Activated CD8-positive, alpha-beta memory T cell treated with anti-CD3 and anti-CD28 coated beads, Interleukin-2, amount 10 ng/mL, durations not matched to agents 7 days and 5 days (primary cell): Measurements from ENCODE around the gene VPS33B. TPM values are rescaled to one million over a fixed set of nuclear protein-coding genes. Genes with fewer than 3 reads are reported as not detected.
"Not testable (repeated sequence)": the region's sequence is repeated elsewhere in the genome, so short reads cannot be mapped to it uniquely, and the experiment has no call there.

Experiments
- ATAC-seq: fragments of 150-1000 bp; cut with Tn5 transposase; one replicate; pipeline ENCODE4 v1.10.0; 2021; ENCODE audit warnings: moderate library complexity
- CTCF ChIA-PET: fragments of 350-600 bp; sonication (Branson Sonifier 250); formaldehyde crosslinking; loops from one replicate; lab custom pipeline; 2021; ENCODE audit warnings: antibody characterized with exemption; lab: Charles Lee
- DNase-seq: peaks from one replicate; pipeline ENCODE4 v3.0.0-alpha.2; 2020
- H3K27ac Mint-ChIP-seq: one replicate; pipeline ENCODE4 v1.8.0; 2021; ENCODE audit warnings: mild to moderate bottlenecking, mixed read lengths
- H3K27me3 Mint-ChIP-seq: one replicate; pipeline ENCODE4 v1.8.0; 2021; ENCODE audit warnings: mixed read lengths
- H3K36me3 Mint-ChIP-seq: one replicate; pipeline ENCODE4 v1.8.0; 2021; ENCODE audit warnings: mild to moderate bottlenecking, mixed read lengths
- H3K4me1 Mint-ChIP-seq: one replicate; pipeline ENCODE4 v1.8.0; 2021; ENCODE audit warnings: mixed read lengths
- H3K4me3 Mint-ChIP-seq: one replicate; pipeline ENCODE4 v1.8.0; 2021; ENCODE audit warnings: mild to moderate bottlenecking, moderate library complexity, mixed read lengths
- H3K9me3 Mint-ChIP-seq: one replicate; pipeline ENCODE4 v1.8.0; 2022; ENCODE audit warnings: low read depth, mixed read lengths
- total RNA-seq, 2 experiments: library from RNA; stranded (reverse); gene quantifications; one replicate each; pipeline ENCODE4 v1.2.3, GENCODE V29; 2021

Gene VPS33B
- total RNA-seq, 2 experiments from 2014 or later, result 19.5 to 24.1 TPM

DNA sequence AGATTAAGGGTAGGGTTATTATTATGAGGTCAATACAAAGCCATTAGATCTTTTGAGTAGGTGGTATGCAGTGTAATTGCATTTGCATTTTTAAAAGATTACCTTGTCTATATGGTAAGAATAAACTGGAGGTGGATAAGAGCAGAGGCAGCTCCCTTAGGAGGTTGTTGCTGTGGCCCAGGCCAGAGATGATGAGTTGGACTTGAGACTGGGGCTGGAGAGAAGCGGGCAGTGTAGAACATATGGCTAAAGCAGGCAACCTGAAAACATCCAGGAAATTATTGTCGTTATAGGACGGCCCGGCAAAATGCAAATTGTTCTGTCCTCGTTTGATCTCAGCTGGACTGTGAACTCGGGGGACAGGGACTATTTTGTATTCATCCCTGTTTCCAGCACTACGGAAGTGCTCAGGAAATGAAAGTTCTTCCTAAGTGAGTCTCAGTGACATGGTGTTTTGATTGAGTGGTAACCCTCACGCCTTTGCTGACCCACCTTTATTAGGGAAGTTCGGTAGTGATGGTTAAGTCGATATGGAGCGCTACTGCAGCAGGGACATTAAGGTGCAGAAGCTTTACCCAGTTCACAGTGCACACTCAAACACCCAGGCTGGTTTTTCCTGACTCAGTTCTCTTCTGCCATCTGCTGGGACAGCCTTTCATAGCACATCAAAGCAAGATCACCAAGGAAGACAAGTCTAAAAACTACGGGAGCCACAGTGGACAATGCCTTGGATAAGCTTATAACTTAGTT, 27.2 kb upstream of the VPS33B start:
- H3K27me3 Mint-ChIP-seq, result peaks cover 40% of the 10 kb centered on the region
- H3K4me1 Mint-ChIP-seq, result peaks cover 25% of the 10 kb centered on the region
- peak; percentile 79 for DNase-seq
- ATAC-seq, result peak; percentile 92
- H3K27ac Mint-ChIP-seq, result no peak overlapping the region
- H3K4me3 Mint-ChIP-seq, result no peak overlapping the region
- H3K36me3 Mint-ChIP-seq, result no peaks in the 10 kb centered on the region
- no peaks in the 10 kb centered on the region for H3K9me3 Mint-ChIP-seq
- CTCF ChIA-PET, result interaction anchor here (0.7 to 2.5 kb wide), 28 partner anchors 10 to 657 kb away, joined by 3 to 28 read pairs (median 5); partner anchors contain the start of genes HDDC3, MAN2A2, SV2B and UNC45A

GRCh38 chr15:91047545-91048199, 25.3 kb upstream of the VPS33B start:
- Mint-ChIP-seq H3K9me3 (no peaks in the 10 kb centered on the region), H3K4me1 (peaks cover 25% of the 10 kb centered on the region), H3K27me3 (peaks cover 27% of the 10 kb centered on the region), H3K27ac (no peak overlapping the region), H3K4me3 (no peak overlapping the region), H3K36me3 (no peaks in the 10 kb centered on the region)
- CTCF ChIA-PET, result no interaction called here
- DNase-seq, result no peak
- ATAC-seq, result peak; percentile 27

GRCh38 chr15:91046056-91046455, 23.7 kb upstream of the VPS33B start:
- not testable (repeated sequence) for DNase-seq, H3K36me3 Mint-ChIP-seq, H3K27ac Mint-ChIP-seq, H3K4me3 Mint-ChIP-seq, H3K9me3 Mint-ChIP-seq, ATAC-seq
- CTCF ChIA-PET, result interaction anchor here (0.6 to 1.4 kb wide), 2 partner anchors 90 to 151 kb away, joined by 3 to 5 read pairs; no protein-coding TSS in a partner anchor
- Mint-ChIP-seq H3K27me3 (peaks cover 11% of the 10 kb centered on the region), H3K4me1 (peaks cover 25% of the 10 kb centered on the region)

GRCh38 chr15:91045065-91045464, 22.7 kb upstream of the VPS33B start:
- ATAC-seq (no peak), DNase-seq (no peak)
- Mint-ChIP-seq H3K27ac (no peak overlapping the region), H3K27me3 (peaks cover 8% of the 10 kb centered on the region), H3K9me3 (no peaks in the 10 kb centered on the region), H3K4me3 (no peak overlapping the region), H3K36me3 (no peaks in the 10 kb centered on the region), H3K4me1 (peaks cover 25% of the 10 kb centered on the region)
- CTCF ChIA-PET, result interaction anchor here (0.9 to 1.4 kb wide), 2 partner anchors 12 to 89 kb away, joined by 3 to 5 read pairs; no protein-coding TSS in a partner anchor

DNA sequence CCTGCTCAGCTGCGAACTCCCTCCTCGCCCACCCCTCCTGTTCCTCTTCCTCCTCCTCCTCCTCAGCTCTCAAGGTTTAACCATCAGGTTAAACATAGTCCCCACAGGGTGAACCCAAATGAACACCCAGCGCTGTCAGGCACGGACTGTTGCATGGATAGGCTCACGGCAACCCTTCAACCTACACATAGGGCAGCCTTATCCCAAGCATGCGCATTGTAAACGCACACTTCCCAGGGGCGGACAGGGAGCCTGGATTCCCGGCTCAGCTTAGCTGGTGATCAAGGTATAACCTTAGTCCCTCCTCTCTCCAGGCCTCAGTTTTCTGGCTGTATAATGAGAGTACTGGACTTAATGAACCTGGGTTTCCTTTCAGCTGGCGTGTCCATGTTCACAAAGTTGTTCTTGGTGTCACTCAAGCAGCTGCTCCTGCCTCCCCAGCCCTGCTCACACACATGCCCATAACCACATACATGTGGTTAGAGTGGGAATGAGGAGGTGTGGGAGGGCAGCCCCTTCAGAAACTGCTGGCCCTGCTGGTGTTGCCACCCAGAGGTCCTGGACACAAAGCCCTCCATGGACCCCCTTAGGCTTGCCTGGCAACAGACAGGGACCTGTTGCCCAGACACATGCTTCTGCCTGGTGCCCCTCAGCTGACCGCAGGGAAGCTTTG, 20.9 kb upstream of the VPS33B start:
- DNase-seq (no peak), ATAC-seq (no peak)
- Mint-ChIP-seq H3K4me3 (no peak overlapping the region), H3K27ac (no peak overlapping the region), H3K4me1 (peaks cover 13% of the 10 kb centered on the region), H3K9me3 (no peaks in the 10 kb centered on the region), H3K36me3 (no peaks in the 10 kb centered on the region), H3K27me3 (no peaks in the 10 kb centered on the region)
- CTCF ChIA-PET, result interaction anchor here (1.0 to 1.1 kb wide), 2 partner anchors 10 kb away, joined by 3 to 5 read pairs; no protein-coding TSS in a partner anchor

DNA sequence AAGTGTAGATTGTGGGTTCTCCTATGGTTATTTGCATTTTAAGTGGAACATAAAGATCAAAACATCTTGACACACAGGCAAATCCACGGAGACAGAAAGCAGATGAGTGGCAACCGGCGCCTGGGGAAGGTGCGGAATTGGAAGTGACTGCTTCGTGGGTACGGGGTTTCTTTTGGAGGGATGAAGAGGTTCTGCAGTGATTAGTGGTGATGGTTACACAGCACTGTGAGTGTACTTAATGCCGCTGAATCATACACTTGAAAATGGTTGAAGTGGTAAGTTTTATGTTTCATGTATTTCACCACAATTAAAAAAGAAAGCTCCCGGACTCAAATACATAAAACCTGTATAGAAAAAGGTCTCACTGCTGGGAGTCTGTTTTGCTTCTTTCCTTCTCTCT, 18.5 kb upstream of the VPS33B start:
- ATAC-seq (no peak), DNase-seq (no peak)
- no peaks in the 10 kb centered on the region for H3K9me3 Mint-ChIP-seq
- peaks cover 16% of the 10 kb centered on the region for H3K27me3 Mint-ChIP-seq
- no peak overlapping the region for H3K4me3 Mint-ChIP-seq
- no peaks in the 10 kb centered on the region for H3K4me1 Mint-ChIP-seq
- H3K36me3 Mint-ChIP-seq, result no peaks in the 10 kb centered on the region
- H3K27ac Mint-ChIP-seq, result no peak overlapping the region
- CTCF ChIA-PET, result interaction anchor here (1.6 to 1.7 kb wide), 2 partner anchors 15 to 84 kb away, joined by 4 to 5 read pairs; no protein-coding TSS in a partner anchor

DNA sequence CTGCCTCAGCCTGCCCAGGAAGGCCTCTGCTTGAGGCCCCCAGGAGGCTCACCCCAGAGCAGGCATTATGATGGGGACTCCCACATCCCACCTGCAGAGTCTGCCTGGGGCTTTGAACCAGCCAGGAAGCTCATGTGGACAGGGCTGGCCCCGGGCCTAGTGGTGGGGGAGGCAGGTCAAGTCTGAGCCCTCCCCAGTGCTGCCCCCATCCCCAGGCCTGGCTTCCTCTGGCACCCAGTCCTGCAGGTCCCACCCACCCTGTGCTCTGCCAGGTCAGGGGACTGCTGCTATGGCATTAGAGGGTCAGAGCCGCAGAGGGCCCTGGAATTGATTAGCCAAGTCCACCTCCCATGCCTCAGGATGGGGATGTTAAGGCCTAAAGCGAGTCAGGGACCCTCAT, 17.6 kb upstream of the VPS33B start:
- CTCF ChIA-PET, result interaction anchor here (0.6 to 1.4 kb wide), 2 partner anchors 10 to 145 kb away, joined by 3 to 5 read pairs; no protein-coding TSS in a partner anchor
- no peak for ATAC-seq
- no peak for DNase-seq
- H3K27me3 Mint-ChIP-seq, result peaks cover 16% of the 10 kb centered on the region
- H3K27ac Mint-ChIP-seq, result no peak overlapping the region
- H3K36me3 Mint-ChIP-seq, result no peaks in the 10 kb centered on the region
- H3K9me3 Mint-ChIP-seq, result no peaks in the 10 kb centered on the region
- H3K4me3 Mint-ChIP-seq, result no peak overlapping the region
- H3K4me1 Mint-ChIP-seq, result no peaks in the 10 kb centered on the region

- no peak overlapping the region for H3K27ac Mint-ChIP-seq
- H3K9me3 Mint-ChIP-seq, result no peaks in the 10 kb centered on the region
- ATAC-seq (peak; percentile 85), DNase-seq (peak; percentile 76)
- H3K27me3 Mint-ChIP-seq, result peaks cover 19% of the 10 kb centered on the region
- H3K36me3 Mint-ChIP-seq, result no peaks in the 10 kb centered on the region
- H3K4me1 Mint-ChIP-seq, result peaks cover 6% of the 10 kb centered on the region
- CTCF ChIA-PET, result interaction anchor here (0.8 to 2.3 kb wide), 28 partner anchors 9 to 1338 kb away, joined by 3 to 24 read pairs (median 4); partner anchors contain the start of genes HDDC3, PRC1, RCCD1 and UNC45A
- no peak overlapping the region for H3K4me3 Mint-ChIP-seq
Measured at GRCh38 chr15:91032919-91033803, 10.8 kb upstream of the VPS33B start.

DNA sequence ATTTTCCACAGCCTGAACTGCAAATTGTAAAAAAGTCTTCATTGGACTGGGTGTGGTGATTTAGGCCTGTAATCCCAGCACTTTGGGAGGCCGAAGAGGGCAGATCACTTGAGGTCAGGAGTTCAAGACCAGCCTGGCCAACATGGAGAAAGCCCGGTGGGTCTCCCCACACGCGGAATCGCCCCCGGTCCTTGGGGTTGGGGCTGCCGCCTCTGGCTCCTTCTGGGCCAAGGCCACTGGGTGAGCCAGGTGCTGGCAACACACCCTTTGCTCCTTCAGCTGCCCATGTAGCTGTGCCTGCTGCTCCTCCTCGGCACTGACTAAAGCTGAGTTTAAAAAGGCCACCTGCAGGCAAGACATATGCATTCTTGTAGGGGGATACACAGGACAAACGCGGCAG, 9.4 kb upstream of the VPS33B start:
- Mint-ChIP-seq H3K36me3 (no peaks in the 10 kb centered on the region), H3K27ac (no peak overlapping the region), H3K27me3 (peaks cover 13% of the 10 kb centered on the region), H3K4me1 (peaks cover 6% of the 10 kb centered on the region), H3K9me3 (no peaks in the 10 kb centered on the region), H3K4me3 (no peak overlapping the region)
- DNase-seq (no peak), ATAC-seq (no peak)
- CTCF ChIA-PET, result interaction anchor here (1.5 to 2.3 kb wide), 4 partner anchors 18 to 77 kb away, joined by 4 to 21 read pairs (median 7); partner anchors contain the start of gene RCCD1

- Mint-ChIP-seq H3K4me1 (peaks cover 10% of the 10 kb centered on the region), H3K27ac (no peak overlapping the region), H3K4me3 (no peak overlapping the region), H3K36me3 (no peaks in the 10 kb centered on the region), H3K9me3 (no peaks in the 10 kb centered on the region), H3K27me3 (no peaks in the 10 kb centered on the region)
- ATAC-seq (no peak), DNase-seq (no peak)
- CTCF ChIA-PET, result interaction anchor here (0.9 to 1.3 kb wide), 2 partner anchors 9 to 22 kb away, joined by 3 to 4 read pairs; no protein-coding TSS in a partner anchor
Measured at GRCh38 chr15:91027677-91028076, 5.3 kb upstream of the VPS33B start.

- H3K4me1 Mint-ChIP-seq, result peaks cover 27% of the 10 kb centered on the region
- CTCF ChIA-PET, result interaction anchor here (1.2 to 3.6 kb wide), 3 partner anchors 9 to 10 kb away, joined by 4 to 24 read pairs (median 11); no protein-coding TSS in a partner anchor
Measured at GRCh38 chr15:91023720-91024119, 1.3 kb upstream of the VPS33B start.

DNA sequence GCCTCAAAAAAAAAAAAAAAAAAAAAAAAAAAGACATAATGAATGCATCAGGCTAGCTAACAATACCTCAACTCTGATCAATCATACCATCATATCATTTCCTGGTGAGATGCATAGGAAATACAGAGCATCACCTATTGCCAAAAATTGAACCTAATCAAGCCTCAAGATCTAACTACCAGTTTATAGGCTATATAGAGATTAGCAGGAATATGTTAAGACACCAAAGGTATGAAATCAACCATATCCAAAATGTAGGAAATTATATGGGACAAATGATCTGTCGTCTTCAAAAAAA, 387 bp upstream of the VPS33B start:
- Mint-ChIP-seq H3K4me1 (peaks cover 35% of the 10 kb centered on the region), H3K4me3 (peak overlapping the region; percentile 97), H3K27ac (peak overlapping the region; percentile 70), H3K9me3 (no peaks in the 10 kb centered on the region), H3K36me3 (peaks cover 2% of the 10 kb centered on the region), H3K27me3 (no peaks in the 10 kb centered on the region)
- no peak for DNase-seq
- CTCF ChIA-PET, result interaction anchor here (0.5 to 3.6 kb wide), 11 partner anchors 11 to 249 kb away, joined by 3 to 24 read pairs (median 5); partner anchors contain the start of genes HDDC3 and UNC45A
- no peak for ATAC-seq

More at GRCh38 chr15:91023720-91024119, 1.3 kb upstream of the VPS33B start:
- H3K27ac Mint-ChIP-seq, result no peak overlapping the region
- H3K9me3 Mint-ChIP-seq, result no peaks in the 10 kb centered on the region
- no peak for ATAC-seq
- DNase-seq, result no peak
- no peaks in the 10 kb centered on the region for H3K27me3 Mint-ChIP-seq
- no peak overlapping the region for H3K4me3 Mint-ChIP-seq
- peaks cover 2% of the 10 kb centered on the region for H3K36me3 Mint-ChIP-seq
